GM12864 (cell line): ENCODE measurements around the gene SFTPA2.
A peak's percentile ranks its signal among the peaks of the same experiment; 100 is the strongest.
"Not testable (repeated sequence)": the region's sequence is repeated elsewhere in the genome, so short reads cannot be mapped to it uniquely, and the experiment has no call there.

Experiments used
- DNase-seq: peaks from one replicate; pipeline ENCODE4 v3.0.0-alpha.2; 2011; ENCODE audit warnings: low read depth
- H3K4me3 ChIP-seq: 2 replicates; pipeline ENCODE4 v1.5.1; 2011; ENCODE audit warnings: mild to moderate bottlenecking, low read depth, low read length, control low read depth
- CTCF ChIP-seq: IDR thresholded peaks from 2 replicates; pipeline ENCODE4 v1.5.1; 2011; ENCODE audit warnings: low read depth, mild to moderate bottlenecking, moderate library complexity, low read length, control low read depth, inconsistent platforms; ENCODE audit errors: missing control alignments

SFTPA2 gene

GRCh38 chr10:79582096-79582495 is 21.9 kb upstream of the SFTPA2 start:
- no peak overlapping the region for H3K4me3 ChIP-seq
- DNase-seq, result no peak
- TF ChIP-seq CTCF, result no peak

DNA sequence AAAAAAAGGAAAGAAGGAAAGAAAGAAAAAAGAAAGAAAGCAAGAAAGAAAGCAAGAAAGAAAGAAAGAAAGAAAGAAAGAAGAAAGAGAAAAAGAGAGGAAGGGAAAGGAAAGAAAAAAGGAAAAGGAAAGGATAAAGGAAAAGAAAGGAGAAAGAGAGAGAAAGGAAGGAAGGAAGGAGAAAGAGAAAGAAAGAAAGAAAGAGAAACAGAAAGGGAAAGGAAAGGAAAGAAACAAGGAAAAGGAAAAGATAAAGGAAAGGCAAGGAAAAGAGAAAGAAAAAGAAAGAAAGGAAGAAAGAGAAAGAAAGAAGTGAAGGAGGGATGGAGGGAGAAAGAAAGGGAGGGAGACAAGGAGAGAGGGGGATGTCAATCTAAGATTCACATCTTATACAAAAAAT is 20.8 kb upstream of the SFTPA2 start:
- H3K4me3 ChIP-seq, result no peak overlapping the region
- no peak for TF ChIP-seq CTCF
- DNase-seq, result no peak

GRCh38 chr10:79579361-79579760 is 19.2 kb upstream of the SFTPA2 start:
- no peak for TF ChIP-seq CTCF
- no peak for DNase-seq

GRCh38 chr10:79570624-79571023 is 10.4 kb upstream of the SFTPA2 start:
- H3K4me3 ChIP-seq, DNase-seq: not testable (repeated sequence)

More at GRCh38 chr10:79579361-79579760, 19.2 kb upstream of the SFTPA2 start:
- no peak overlapping the region for H3K4me3 ChIP-seq

GRCh38 chr10:79563426-79563825 is 3.2 kb upstream of the SFTPA2 start:
- no peak overlapping the region for H3K4me3 ChIP-seq
- TF ChIP-seq CTCF, result no peak
- no peak for DNase-seq

- peak; percentile 16 for DNase-seq
- peak; percentile 91 for TF ChIP-seq CTCF
- no peak overlapping the region for H3K4me3 ChIP-seq
Measured at GRCh38 chr10:79562135-79562756, 2.0 kb upstream of the SFTPA2 start.

GRCh38 chr10:79561257-79561656 is 1.1 kb upstream of the SFTPA2 start:
- DNase-seq, result no peak
- TF ChIP-seq CTCF, result no peak
- H3K4me3 ChIP-seq, result no peak overlapping the region

DNA sequence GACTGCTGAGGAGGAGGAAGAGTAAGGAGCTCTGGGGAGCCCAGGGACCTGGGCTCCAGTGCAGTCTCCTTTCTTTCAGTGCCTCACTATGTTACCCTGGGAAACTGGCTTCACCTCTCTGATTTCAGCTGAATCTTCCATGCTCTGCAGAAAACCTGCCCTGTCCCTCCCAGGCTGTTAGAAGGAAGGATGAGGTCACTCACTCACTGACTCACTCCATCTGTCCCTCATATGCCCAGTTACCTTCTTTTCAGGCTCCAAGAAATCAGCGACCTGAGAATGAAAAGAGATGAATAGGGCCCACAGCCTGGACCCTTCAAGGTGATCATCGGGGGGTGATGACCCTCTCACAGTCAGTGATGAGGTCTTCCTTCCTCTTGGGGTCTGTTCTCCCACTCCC is 481 bp downstream of the SFTPA2 start:
- TF ChIP-seq CTCF, result no peak
- H3K4me3 ChIP-seq, result no peak overlapping the region
- no peak for DNase-seq

DNA sequence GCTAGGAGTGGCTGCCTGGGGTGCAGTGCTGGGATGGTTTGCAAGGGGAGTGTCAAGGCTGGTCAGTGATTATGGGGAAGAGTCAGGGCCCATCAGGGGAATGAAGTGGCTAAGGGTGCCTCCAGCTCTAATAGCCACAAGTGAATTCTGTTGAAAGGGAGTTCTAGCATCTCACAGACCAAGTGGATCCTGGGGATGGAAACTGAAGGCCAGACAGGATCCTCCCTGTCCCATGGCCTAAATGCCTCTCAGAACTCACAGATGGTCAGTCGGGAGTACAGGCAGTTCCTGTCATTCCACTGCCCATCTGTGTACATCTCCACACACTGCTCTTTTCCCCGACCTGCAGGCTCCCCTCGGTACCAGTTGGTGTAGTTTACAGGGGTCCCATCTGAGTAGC is 3.2 kb downstream of the SFTPA2 start:
- not testable (repeated sequence) for DNase-seq, H3K4me3 ChIP-seq
